ENCODE measurements around the gene FAM181A.
A peak's percentile ranks its signal among the peaks of the same experiment; 100 is the strongest.

Gene FAM181A

GRCh38 chr14:93965287-93965821, 38.2 kb downstream of the FAM181A start:
- DNase-seq = no peak

GRCh38 chr14:93965946-93966474, 38.9 kb downstream of the FAM181A start:
- no peak for DNase-seq

DNA sequence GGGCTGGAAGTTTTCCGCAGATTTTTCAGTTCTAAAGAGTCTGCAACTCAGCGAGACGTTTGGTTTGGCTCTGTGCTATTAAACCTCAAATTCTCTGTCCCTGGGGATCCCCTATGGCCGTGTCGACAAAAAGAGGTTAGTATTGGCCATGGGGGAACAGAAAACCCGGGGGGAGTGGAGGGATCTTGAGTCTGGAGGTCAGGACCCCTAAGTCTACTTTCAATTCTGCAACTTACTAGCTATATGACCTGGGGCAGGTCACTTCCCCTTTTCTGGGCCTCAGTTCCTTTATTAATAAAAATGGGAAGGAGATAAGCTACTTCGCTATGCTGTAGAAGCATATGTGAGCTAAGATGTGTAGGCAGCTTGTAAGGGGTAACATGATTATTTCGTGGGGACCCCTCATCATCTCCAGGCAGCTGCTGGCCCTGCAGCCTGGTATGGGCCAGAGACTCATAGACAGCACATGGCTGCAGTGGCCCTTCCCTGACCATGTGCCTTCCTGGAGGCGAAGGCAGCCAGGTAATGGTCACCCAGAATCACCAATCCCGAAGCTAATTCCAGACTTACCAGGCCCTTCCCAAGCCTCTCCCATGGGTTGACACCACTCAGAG, 40.6 kb downstream of the FAM181A start:
- no peak for DNase-seq

DNA sequence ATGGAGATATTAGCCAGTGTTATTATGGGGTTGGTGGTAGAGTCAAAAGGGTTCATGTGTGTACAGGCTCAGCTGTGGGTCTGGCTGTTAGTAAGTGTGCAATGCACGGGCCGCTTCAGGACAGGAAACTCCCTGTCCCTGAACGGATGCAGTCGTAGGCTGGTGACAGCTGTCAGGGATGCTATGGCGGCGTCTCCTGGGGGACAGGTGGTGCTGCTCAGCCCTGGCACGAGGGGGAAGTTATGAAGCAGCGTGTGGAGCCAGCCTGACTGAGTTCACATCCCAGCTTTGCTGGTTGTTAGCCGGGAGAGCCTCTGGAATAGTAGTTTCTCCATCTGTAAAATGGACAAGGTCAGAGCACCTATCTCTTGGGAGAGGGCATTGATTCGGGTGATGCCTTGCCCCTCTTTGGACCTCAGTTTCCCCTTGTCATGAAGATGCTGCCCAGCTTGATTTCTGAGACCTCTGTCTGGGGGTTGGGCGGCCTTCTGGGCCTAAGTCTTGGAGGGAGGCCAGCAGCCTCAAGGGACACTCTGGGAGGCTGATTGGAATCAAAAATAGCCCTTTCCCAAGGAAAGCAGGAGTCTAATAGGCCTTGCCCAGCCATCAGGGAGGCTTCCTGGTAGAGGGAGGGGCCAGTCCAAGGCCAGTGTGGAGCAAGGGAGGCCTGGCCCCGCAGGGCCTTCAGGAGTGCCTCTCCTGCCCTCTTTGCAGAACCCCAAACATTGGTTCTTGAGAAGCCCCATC, 42.1 kb downstream of the FAM181A start:
- no peak for DNase-seq

- DNase-seq = peak; percentile 23
Measured at GRCh38 chr14:93970585-93970964, 43.4 kb downstream of the FAM181A start.

DNA sequence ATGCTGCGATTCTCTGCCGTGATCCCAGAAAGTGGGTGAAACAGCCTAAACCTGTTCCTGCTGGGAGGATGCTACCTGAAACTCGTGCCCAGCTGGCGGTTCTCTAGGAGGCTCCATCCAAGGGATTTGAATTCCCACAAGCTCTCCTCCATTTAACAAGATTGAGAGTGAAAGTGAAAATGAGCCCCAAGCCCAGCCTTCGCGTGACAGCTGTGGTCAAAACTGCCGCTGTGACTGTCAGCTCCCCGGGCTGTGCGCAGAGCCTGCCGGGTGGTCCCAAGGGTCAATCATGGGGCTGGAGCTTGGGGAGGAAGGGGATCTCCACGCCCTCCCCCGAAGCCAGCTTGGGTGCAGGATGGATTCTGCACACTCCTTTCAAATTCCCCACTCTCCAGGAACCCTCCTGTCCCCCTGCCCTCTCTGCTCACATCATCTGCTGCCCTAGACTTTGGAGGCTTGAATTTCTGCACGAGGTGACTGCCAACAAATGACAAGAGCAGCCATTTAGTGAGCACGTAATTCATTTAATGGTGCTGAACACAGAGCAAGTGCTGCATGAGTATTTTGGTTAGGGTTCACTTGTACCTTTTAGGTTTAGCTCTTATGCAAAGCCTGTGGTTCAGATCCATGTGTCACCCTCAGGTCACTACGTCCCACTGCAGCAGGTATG, 44.0 kb downstream of the FAM181A start:
- no peak for DNase-seq

- no peak for DNase-seq
Measured at GRCh38 chr14:93971635-93972027, 44.5 kb downstream of the FAM181A start.

DNA sequence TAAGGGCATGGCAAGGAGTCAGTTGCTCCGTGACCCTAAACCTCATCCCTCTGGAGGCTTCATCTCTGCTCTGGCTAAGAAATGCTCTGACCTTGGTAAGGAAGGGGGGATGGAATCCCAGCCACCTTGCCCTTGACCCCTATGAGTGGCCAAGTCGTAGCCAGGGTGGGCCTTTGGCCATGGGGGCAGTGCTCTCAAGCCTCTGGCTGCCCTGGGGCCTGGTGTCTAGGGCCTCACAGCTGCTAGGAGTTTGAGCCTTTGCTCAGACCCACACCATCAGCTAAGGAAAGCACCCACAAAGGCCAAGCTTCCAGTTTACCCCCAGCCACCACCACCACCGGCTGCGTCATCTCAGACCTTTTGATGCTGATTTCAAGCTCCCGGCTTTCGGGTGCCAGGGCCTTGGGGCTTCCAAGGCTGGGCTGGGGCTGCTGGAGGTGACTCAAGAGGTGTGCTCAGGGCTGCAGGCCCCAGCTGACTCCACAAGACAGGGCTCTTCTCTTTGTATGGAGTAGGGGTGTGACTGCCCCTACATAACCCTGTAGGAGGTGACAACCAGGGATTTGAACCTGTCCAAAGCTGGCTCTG, 45.6 kb downstream of the FAM181A start:
- DNase-seq = no peak

- DNase-seq = no peak
Measured at GRCh38 chr14:93973607-93974006, 46.5 kb downstream of the FAM181A start.

DNA sequence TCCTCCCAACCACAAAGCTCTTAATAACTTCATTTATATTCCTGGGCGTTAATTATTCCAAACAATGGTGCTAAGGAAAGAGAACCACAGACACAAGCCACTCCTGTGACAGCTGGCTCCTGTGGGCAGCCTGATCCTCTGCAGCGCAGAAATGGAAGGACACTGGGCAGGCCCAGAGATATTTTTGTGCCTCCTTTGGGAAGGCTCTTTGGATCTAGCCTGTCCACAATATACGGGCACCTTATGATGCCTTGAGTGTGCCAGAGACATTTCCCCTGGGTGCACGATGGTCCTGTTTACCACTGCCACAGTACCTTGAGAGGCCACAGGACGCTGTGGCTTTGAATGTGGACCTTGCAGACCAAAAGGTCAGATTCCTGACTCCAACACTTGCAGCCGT, 47.2 kb downstream of the FAM181A start:
- DNase-seq = no peak

DNA sequence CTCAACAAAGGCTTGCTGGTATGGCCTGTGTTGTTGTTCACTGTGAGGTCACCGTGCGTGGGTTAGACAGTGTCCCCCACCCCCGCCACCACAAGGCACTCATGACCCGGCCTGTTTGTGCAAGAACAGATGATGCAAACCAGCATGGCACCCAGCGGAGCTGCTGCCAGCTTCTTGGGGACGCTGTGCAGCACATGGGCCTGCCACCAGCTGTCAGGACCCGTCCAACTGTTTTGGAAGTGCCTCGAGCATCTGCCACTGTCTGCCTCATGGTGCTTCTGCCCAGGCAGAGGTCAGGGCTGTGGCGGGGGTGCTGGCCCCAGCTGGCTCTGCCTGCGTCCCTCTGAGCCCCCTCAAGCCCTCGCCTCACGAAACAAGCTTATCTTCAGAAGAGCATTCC, 47.7 kb downstream of the FAM181A start:
- no peak for DNase-seq

DNA sequence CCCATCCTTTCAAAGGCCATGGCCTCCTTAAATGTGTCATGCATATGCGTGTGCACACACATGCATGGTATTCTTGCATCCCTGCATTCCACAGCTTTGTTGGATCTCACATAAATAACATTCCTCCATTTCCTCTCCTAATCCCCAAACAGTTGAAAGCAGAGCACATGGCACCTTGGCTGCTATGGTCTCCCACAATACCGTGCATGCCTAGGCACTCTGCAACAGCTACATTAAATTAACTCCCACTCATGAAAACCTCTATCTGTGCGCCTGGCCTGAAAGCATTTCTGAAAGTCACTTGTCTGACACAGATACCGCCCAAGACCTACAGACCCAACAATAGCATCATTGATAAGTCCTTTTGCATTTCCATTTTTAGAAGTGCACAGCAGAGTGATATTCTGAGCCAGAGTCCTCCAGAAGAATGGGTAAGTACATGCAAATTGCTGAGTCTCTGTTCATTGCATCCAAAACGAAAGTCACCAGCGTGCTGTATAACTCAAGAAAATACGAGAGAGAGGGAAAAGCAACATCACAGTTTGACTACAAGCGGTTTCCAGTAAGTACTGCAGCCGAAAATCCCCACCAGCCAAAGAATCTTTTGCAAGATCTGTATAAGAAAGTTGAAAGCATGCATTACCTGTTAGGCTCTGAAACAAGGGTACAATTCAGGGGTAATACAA, 48.8 kb downstream of the FAM181A start:
- no peak for DNase-seq

DNA sequence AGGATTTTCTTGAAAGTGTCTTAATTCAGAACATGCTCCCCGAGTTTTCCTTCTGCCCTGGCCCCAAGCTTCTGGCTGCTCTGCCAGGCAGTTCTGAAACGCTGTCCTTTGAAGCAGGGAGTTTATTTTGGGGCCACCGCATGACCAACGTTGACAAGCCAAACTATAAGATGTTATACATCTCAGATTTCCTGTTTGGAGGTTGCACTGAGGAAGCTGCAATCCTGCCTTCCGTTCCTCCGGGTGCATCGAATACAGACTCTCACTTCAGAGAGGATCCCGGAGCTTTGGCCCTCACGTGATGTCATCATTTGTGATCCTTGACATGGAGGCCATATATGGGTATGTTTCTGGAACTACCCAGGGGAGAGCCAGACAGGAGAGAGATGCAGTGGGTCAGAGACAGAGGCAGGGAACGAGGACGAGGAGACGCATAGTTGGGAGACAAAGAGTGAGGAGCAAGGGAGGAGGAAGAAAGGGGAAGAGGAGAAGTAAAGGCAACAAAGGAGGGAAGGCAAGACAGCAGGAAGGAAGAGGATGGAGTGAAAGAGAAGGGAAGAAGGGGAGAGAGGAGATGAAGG, 49.4 kb downstream of the FAM181A start, which contains the start of gene ASB2:
Gene ASB2, minus strand, starts transcription at position 94 of the 581 bp plus-strand sequence. CDS start 12,031 bp downstream, outside the sequence.
- DNase-seq = no peak

DNA sequence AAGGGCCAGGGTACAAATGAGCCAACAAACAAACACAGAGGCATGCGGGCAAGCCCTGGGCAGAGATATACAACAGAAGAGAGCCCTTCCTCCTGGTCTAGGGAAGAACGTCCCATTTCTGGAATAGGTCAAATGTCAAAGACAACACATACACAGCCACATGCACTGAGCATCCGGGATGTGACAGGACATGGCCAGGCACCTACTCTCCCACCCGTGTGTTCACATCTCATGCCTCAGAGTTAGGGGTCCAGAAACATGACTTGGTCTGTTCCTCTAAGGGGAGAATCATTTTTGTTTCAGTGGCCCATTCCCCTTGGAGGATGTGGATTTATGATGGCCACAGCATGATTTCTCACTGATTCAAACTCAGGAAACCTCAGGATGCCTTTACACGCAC, 50.0 kb downstream of the FAM181A start:
- no peak for DNase-seq

DNA sequence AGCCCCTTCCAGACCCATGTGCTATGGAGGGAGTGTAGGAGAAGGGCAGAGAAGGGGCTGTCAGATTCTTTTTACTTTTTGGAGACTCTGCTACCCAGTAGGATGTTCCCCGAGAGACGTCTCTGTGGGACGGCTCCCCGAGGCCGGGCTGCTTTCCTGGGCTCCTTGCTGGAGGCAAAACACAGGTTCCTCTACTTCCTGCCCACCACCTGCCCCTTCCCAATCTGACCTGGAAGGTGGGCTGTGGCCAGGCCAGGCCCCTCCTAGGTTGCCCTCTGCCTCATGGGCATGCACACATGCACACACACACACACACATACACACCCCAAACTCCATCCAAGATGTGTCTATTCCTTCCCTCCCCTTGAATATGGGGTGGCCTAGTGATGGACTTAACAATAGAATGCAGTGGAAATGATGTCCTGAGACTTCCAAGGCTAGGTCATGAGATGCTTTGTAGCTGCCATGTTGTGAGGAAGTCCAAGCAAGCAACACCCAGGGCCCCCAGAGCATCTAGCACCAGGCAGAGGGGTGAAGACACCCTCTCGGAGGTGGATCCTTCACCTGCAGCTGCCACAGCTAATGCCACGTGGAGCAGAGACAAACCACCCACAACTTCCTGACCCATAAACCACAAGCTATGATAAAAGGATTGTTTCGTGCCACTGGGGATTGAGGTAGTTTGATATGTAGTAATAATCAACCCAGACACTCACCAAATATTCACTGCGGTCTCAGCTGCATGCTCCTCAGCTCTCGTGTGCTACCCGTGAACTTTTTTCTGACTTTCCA, 50.8 kb downstream of the FAM181A start:
- DNase-seq = no peak

DNA sequence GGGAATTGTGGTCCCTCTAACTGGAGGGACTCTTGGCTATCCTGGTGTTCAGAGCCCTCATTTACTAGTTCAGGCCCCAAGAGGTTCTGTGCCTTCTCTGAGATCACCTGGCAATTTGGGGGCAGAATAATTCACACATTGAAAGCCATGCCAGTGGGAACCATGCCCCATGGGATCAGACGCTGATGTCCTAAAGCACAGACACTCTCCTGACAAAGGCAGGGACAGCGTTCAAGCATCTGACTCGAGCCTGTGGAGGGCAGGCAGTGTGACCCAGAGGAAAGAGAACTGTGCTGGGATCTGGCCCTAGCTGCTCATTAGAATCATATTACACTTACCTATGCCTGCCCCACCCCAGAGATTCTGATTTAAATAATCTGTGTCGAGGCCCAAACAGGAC, 51.6 kb downstream of the FAM181A start:
- DNase-seq = no peak

Measured in KG1 (cell line).